MM.1S (cell line): ENCODE results near the gene OSBP2.
A peak's percentile ranks its signal among the peaks of the same experiment; 100 is the strongest.

Experiments
- DNase-seq: peaks from one replicate; pipeline ENCODE4 v3.0.0-alpha.2; 2015
- H2AFZ ChIP-seq: fragments of 300-600 bp; sonication (generic); 2 replicates; pipeline ENCODE4 v1.6.0; 2016; ENCODE audit warnings: antibody characterized with exemption, low read length
- H3F3A ChIP-seq: fragments of 300-600 bp; sonication (generic); 2 replicates; pipeline ENCODE4 v1.6.1; 2016; ENCODE audit warnings: mild to moderate bottlenecking, antibody characterized with exemption, low read length, moderate library complexity, mixed read lengths; ENCODE audit not compliant: insufficient read depth
- H3K27ac ChIP-seq: fragments of 300-600 bp; sonication (generic); 2 replicates; pipeline ENCODE4 v1.5.1; 2016; ENCODE audit warnings: mild to moderate bottlenecking, low read length
- H3K27me3 ChIP-seq: fragments of 300-600 bp; sonication (generic); replicated peaks from 2 replicates; pipeline ENCODE4 v1.6.0; 2016; ENCODE audit warnings: low read length; ENCODE audit not compliant: insufficient read depth
- H3K36me3 ChIP-seq: fragments of 300-600 bp; sonication (generic); replicated peaks from 2 replicates; pipeline ENCODE4 v1.6.1; 2016; ENCODE audit warnings: mild to moderate bottlenecking, low read length, mixed read lengths; ENCODE audit not compliant: insufficient read depth
- H3K4me1 ChIP-seq: fragments of 300-600 bp; sonication (generic); 2 replicates; pipeline ENCODE4 v1.6.1; 2016; ENCODE audit warnings: low read length, mixed read lengths
- H3K4me2 ChIP-seq: fragments of 300-600 bp; sonication (generic); 2 replicates; pipeline ENCODE4 v1.6.0; 2016; ENCODE audit warnings: low read depth, low read length
- H3K4me3 ChIP-seq: fragments of 300-600 bp; sonication (generic); 2 replicates; pipeline ENCODE4 v1.5.1; 2016; ENCODE audit warnings: low read length, mixed read lengths
- H3K79me2 ChIP-seq: fragments of 300-600 bp; sonication (generic); 2 replicates; pipeline ENCODE4 v1.6.1; 2016; ENCODE audit warnings: mixed run types, low read length, mixed read lengths
- H3K9ac ChIP-seq: fragments of 300-600 bp; sonication (generic); 2 replicates; pipeline ENCODE4 v1.6.1; 2016; ENCODE audit warnings: low read length, mixed read lengths
- H3K9me2 ChIP-seq: fragments of 300-600 bp; sonication (generic); replicated peaks from 2 replicates; pipeline ENCODE4 v1.6.1; 2016; ENCODE audit warnings: mild to moderate bottlenecking, low read length, mixed read lengths; ENCODE audit not compliant: insufficient read depth
- H3K9me3 ChIP-seq: fragments of 300-600 bp; sonication (generic); replicated peaks from 2 replicates; pipeline ENCODE4 v1.6.1; 2016; ENCODE audit warnings: mild to moderate bottlenecking, low read length, mixed read lengths; ENCODE audit not compliant: insufficient read depth
- H4K20me1 ChIP-seq: fragments of 300-600 bp; sonication (generic); 2 replicates; pipeline ENCODE4 v1.6.1; 2016; ENCODE audit warnings: mild to moderate bottlenecking, low read length, moderate library complexity, mixed read lengths; ENCODE audit not compliant: insufficient read depth
- CTCF ChIP-seq: fragments of 300-600 bp; sonication (generic); IDR thresholded peaks from 2 replicates; pipeline ENCODE4 v1.5.1; 2016; ENCODE audit warnings: antibody characterized with exemption, low read length, mixed read lengths
- EZH2 ChIP-seq: fragments of 300-600 bp; sonication (generic); optimal IDR thresholded peaks from 2 replicates; pipeline ENCODE3; 2017; ENCODE audit warnings: low read depth, mild to moderate bottlenecking, antibody characterized with exemption, low read length, mixed read lengths
- EZH2phosphoT487 ChIP-seq: fragments of 300-600 bp; sonication (generic); IDR thresholded peaks from 2 replicates; pipeline ENCODE4 v1.6.1; 2018; ENCODE audit warnings: antibody characterized with exemption, low read length

Gene OSBP2

DNA sequence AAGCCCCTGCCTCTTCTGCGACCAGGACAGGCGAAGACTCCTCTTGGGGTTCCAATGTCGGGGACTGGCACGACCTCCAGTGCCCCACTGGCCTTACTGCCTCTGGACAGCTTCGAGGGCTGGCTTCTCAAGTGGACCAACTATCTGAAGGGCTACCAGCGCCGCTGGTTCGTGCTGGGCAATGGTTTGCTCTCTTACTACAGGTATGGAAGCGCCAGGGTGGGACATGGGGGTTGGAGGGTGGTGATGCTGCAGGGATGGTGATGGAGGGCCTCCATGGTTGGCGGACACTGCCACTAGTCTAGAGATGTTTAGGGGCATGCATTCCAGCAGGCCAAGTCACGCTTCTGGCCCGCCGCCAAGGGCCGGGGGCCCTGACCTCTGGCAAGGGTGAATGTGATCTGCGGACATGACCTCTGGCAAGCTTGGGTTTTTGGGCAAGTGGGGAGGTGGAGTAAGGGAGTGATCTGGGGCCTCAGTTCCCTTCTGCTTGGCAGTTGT, 727 bp downstream of the OSBP2 start:
- Histone ChIP-seq H3K4me3 (peak overlapping the region; percentile 63), H3K4me2 (peak overlapping the region; percentile 59; the same call in 1 of the 2 replicates), H3K9me2 (no peaks in the 10 kb centered on the region), H3K9me3 (no peaks in the 10 kb centered on the region), H3K27ac (no peak overlapping the region), H3K4me1 (no peaks in the 10 kb centered on the region), H3K27me3 (no peaks in the 10 kb centered on the region), H3F3A (no peaks in the 10 kb centered on the region), H3K9ac (no peak overlapping the region), H3K79me2 (no peaks in the 10 kb centered on the region), H4K20me1 (no peaks in the 10 kb centered on the region), H3K36me3 (no peaks in the 10 kb centered on the region), H2AFZ (no peak overlapping the region; the same call in 1 of the 2 replicates)
- TF ChIP-seq CTCF (no peak), EZH2phosphoT487 (no peak), EZH2 (no peak)
- DNase-seq = no peak

- Histone ChIP-seq H3K27me3 (no peaks in the 10 kb centered on the region), H4K20me1 (no peaks in the 10 kb centered on the region), H2AFZ (no peak overlapping the region), H3K9me2 (no peaks in the 10 kb centered on the region), H3K4me2 (no peak overlapping the region), H3K9ac (no peak overlapping the region), H3K27ac (no peak overlapping the region), H3K36me3 (no peaks in the 10 kb centered on the region), H3K4me3 (no peak overlapping the region), H3K79me2 (no peaks in the 10 kb centered on the region), H3K4me1 (no peaks in the 10 kb centered on the region), H3F3A (no peaks in the 10 kb centered on the region), H3K9me3 (no peaks in the 10 kb centered on the region)
- no peak for DNase-seq
- no peak for TF ChIP-seq EZH2
- TF ChIP-seq CTCF = no peak
- TF ChIP-seq EZH2phosphoT487 = no peak
Observed at GRCh38 chr22:30695871-30696655, 1.4 kb downstream of the OSBP2 start.

- no peaks in the 10 kb centered on the region for H4K20me1 ChIP-seq
- no peak for TF ChIP-seq CTCF
- no peak for TF ChIP-seq EZH2
- no peak for TF ChIP-seq EZH2phosphoT487
- no peaks in the 10 kb centered on the region for H3F3A ChIP-seq
- no peaks in the 10 kb centered on the region for H3K9me2 ChIP-seq
- no peaks in the 10 kb centered on the region for H3K9me3 ChIP-seq
- DNase-seq = no peak
- H3K4me3 ChIP-seq = no peak overlapping the region
- no peaks in the 10 kb centered on the region for H3K4me1 ChIP-seq
- no peak overlapping the region for H3K27ac ChIP-seq
- H3K79me2 ChIP-seq = no peaks in the 10 kb centered on the region
- no peak overlapping the region for H2AFZ ChIP-seq
- H3K4me2 ChIP-seq = no peak overlapping the region
- H3K9ac ChIP-seq = no peak overlapping the region
- H3K27me3 ChIP-seq = no peaks in the 10 kb centered on the region
- no peaks in the 10 kb centered on the region for H3K36me3 ChIP-seq
Observed at GRCh38 chr22:30697975-30698374, 3.3 kb downstream of the OSBP2 start.
